KMS-11 (cell line): ENCODE results near the gene SCNN1B.
"Not testable (repeated sequence)": the region's sequence is repeated elsewhere in the genome, so short reads cannot be mapped to it uniquely, and the experiment has no call there.

Source experiments
- H2AFZ ChIP-seq: fragments of 200-600 bp; sonication (generic); 2 replicates; pipeline ENCODE4 v1.6.1; 2016; ENCODE audit warnings: antibody characterized with exemption, mixed run types, low read depth
- H3K27ac ChIP-seq: fragments of 200-600 bp; sonication (generic); 2 replicates; pipeline ENCODE4 v1.6.1; 2016; ENCODE audit warnings: mild to moderate bottlenecking, mixed run types
- H3K27me3 ChIP-seq: fragments of 200-600 bp; sonication (generic); 2 replicates; pipeline ENCODE4 v1.6.1; 2017; ENCODE audit warnings: mild to moderate bottlenecking, low read depth, mixed run types, moderate library complexity; ENCODE audit not compliant: insufficient read depth
- H3K36me3 ChIP-seq: fragments of 200-600 bp; sonication (generic); 2 replicates; pipeline ENCODE4 v1.6.1; 2017; ENCODE audit warnings: mild to moderate bottlenecking, mixed run types; ENCODE audit not compliant: insufficient read depth
- H3K4me1 ChIP-seq: fragments of 200-600 bp; sonication (generic); 2 replicates; pipeline ENCODE4 v1.6.1; 2016; ENCODE audit warnings: mild to moderate bottlenecking, low read depth, mixed run types; ENCODE audit not compliant: poor library complexity, severe bottlenecking
- H3K4me2 ChIP-seq: fragments of 200-600 bp; sonication (generic); 2 replicates; pipeline ENCODE4 v1.7.0; 2016; ENCODE audit warnings: mild to moderate bottlenecking, mixed run types
- H3K4me3 ChIP-seq: fragments of 200-600 bp; sonication (generic); IDR thresholded peaks from 2 replicates; pipeline ENCODE4 v1.6.1; 2017; ENCODE audit warnings: low read depth, low read length, mixed read lengths; ENCODE audit not compliant: insufficient read depth
- H3K79me2 ChIP-seq: fragments of 200-600 bp; sonication (generic); 2 replicates; pipeline ENCODE4 v1.6.1; 2016; ENCODE audit warnings: low read depth, mixed run types; ENCODE audit not compliant: insufficient read depth
- H3K9ac ChIP-seq: fragments of 200-600 bp; sonication (generic); 2 replicates; pipeline ENCODE4 v1.6.1; 2016; ENCODE audit warnings: mild to moderate bottlenecking, mixed run types
- H4K20me1 ChIP-seq: fragments of 200-600 bp; sonication (generic); 2 replicates; pipeline ENCODE4 v1.6.1; 2016; ENCODE audit warnings: mild to moderate bottlenecking, mixed run types; ENCODE audit not compliant: insufficient read depth
- TF ChIP-seq, protein P1 (sequence below): fragments of 200-600 bp; sonication (generic); conservative IDR thresholded peaks from 2 replicates; pipeline ENCODE4 v1.6.1; 2017; ENCODE audit warnings: low read depth, mild to moderate bottlenecking, antibody characterized with exemption, low read length, moderate library complexity, mixed read lengths

SCNN1B gene

DNA sequence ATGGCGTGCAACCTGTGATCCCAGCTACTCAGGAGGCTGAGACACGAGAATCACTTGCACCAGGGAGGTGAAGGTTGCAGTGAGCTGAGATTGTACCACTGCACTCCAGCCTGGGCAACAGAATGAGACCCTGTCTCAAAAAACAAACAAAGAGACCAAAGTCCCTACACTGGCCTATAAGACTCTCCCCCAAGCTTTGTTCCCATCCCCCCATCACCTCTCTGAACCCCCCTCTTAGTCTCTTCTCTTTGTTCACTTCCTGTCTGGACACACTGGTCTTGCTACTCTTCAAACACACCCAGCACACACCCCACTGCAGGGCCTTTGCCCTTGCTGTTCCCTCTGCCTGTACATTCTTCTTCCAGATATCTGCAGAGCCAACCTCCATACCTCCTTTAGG, 7.8 kb upstream of the SCNN1B start:
- Histone ChIP-seq H3K27me3 (no peaks in the 10 kb centered on the region), H3K36me3 (no peaks in the 10 kb centered on the region), H4K20me1 (no peaks in the 10 kb centered on the region), H3K79me2 (no peaks in the 10 kb centered on the region), H2AFZ (no peak overlapping the region), H3K4me2 (no peak overlapping the region), H3K4me3 (no peak overlapping the region), H3K27ac (no peak overlapping the region), H3K4me1 (peaks cover 45% of the 10 kb centered on the region), H3K9ac (no peak overlapping the region)
- TF ChIP-seq, protein P1, sequence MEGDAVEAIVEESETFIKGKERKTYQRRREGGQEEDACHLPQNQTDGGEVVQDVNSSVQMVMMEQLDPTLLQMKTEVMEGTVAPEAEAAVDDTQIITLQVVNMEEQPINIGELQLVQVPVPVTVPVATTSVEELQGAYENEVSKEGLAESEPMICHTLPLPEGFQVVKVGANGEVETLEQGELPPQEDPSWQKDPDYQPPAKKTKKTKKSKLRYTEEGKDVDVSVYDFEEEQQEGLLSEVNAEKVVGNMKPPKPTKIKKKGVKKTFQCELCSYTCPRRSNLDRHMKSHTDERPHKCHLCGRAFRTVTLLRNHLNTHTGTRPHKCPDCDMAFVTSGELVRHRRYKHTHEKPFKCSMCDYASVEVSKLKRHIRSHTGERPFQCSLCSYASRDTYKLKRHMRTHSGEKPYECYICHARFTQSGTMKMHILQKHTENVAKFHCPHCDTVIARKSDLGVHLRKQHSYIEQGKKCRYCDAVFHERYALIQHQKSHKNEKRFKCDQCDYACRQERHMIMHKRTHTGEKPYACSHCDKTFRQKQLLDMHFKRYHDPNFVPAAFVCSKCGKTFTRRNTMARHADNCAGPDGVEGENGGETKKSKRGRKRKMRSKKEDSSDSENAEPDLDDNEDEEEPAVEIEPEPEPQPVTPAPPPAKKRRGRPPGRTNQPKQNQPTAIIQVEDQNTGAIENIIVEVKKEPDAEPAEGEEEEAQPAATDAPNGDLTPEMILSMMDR: no peak

DNA sequence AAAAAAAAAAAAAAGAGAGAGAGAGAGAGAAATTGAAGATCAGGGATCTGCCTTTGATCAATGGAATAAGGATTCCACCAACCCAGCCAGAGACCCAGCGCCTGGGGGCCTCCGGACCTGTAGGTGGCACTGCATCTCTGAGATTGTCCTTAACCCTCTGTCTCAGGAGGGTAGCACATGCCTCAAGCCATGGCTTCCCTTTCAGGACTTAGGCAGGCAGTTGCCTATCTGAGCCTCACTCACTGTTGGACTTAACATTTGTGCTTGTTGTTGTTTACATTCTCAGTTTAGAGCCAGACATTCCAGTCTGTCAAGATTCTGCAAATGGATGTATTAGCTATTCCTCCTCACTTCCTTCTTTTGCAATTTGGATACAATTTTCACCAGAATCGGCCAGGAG, 5.1 kb upstream of the SCNN1B start:
- Histone ChIP-seq H3K27ac (no peak overlapping the region), H4K20me1 (no peaks in the 10 kb centered on the region), H3K9ac (no peak overlapping the region), H3K36me3 (no peaks in the 10 kb centered on the region), H3K4me2 (peak overlapping the region; percentile 36; the same call in 1 of the 2 replicates), H3K79me2 (no peaks in the 10 kb centered on the region), H3K4me3 (no peak overlapping the region), H2AFZ (peak overlapping the region; percentile 72), H3K4me1 (peaks cover 32% of the 10 kb centered on the region), H3K27me3 (no peaks in the 10 kb centered on the region; the same call in 1 of the 2 replicates)
- TF ChIP-seq, protein P1: peak; percentile 70

DNA sequence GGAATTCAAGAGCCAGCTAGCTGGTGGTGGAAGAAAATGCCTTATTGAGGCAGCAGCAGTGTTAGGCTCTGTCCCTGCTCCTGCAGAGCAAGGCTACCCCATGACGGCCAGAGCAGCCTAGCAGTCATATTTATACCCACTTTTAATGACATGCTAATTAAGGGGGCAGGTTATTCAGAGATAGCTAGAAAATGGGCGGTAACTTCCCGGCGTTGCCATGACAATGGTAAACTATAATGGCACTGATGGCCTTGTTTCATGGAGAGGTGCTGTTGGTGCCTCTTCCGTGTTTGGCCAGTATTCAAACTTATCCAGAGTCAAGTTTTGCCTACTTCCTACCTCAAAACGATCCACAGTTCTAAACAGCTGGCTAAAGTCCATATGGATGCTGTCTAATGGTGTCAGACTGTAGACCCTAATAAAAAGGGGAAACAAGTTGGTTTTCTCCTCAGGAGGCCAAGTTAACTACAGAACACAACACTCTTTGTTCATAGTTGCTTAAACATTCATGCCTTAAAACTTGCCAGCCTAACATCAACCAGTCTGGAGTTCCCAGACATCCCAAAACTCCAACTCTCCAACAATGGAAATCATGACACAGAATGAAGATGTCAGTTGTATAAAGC, 3.7 kb upstream of the SCNN1B start:
- Histone ChIP-seq H2AFZ (no peak overlapping the region), H3K36me3 (no peaks in the 10 kb centered on the region), H3K4me2 (no peak overlapping the region), H3K4me3 (no peak overlapping the region), H3K4me1 (peaks cover 25% of the 10 kb centered on the region), H3K27ac (no peak overlapping the region), H3K27me3 (no peaks in the 10 kb centered on the region; the same call in 1 of the 2 replicates), H3K9ac (no peak overlapping the region), H3K79me2 (no peaks in the 10 kb centered on the region), H4K20me1 (no peaks in the 10 kb centered on the region)
- TF ChIP-seq, protein P1: no peak

DNA sequence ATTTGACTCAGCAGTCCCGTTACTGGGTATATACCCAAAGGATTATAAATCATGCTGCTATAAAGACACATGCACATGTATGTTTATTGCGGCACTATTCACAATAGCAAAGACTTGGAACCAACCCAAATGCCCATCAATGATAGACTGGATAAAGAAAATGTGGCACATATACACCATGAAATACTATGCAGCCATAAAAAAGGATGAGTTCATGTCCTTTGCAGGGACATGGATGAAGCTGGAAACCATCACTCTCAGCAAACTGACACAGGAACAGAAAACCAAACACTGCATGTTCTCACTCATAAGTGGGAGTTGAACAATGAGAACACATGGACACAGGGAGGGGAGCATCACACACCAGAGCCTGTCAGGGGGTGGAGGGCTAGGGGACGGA, 2.3 kb upstream of the SCNN1B start:
- not testable (repeated sequence) for H3K4me2 ChIP-seq, H3K9ac ChIP-seq, H4K20me1 ChIP-seq, H3K36me3 ChIP-seq, H3K79me2 ChIP-seq, H2AFZ ChIP-seq, H3K4me3 ChIP-seq, H3K27me3 ChIP-seq, H3K27ac ChIP-seq
- H3K4me1 ChIP-seq: peaks cover 35% of the 10 kb centered on the region

DNA sequence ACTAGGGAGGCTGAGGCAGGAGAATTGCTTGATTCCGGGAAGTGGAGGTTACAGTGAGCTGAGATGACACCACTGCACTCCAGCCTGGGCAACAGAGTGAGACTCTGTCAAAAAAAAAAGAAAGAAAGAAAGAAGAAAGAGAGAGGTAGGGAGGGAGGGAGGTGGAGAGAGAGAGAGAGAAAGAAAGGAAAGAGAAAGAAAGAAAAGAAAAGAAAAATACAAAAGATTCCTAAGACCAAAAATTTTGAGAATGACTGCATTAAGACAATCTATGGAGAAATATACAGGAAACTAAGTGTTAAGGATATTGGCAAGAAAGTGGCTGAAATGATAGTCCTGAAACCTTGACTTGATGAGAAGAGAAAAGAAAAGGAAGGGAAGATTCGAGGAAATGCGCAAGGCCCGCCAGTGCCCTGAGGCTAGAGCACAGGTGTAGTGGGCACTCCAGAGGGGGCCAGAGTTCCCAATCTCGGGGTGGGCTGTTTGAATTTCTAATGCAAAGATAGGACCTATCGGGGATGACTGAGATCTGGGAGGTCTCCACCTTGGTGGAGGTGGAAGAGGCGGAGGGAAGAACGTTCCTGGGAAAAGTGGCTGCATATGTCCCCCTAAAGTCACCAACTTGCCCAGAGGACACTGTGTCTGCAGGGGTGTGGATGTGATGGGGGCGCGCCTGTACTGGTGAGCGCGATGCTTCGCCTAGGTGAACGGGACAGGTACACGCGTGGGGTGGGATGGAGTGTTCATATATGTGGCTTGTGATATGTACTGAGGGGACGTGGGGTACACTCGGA, 654 bp upstream of the SCNN1B start:
- Histone ChIP-seq H2AFZ (peak overlapping the region; percentile 78), H3K4me2 (peak overlapping the region; percentile 77), H4K20me1 (no peaks in the 10 kb centered on the region), H3K4me3 (no peak overlapping the region), H3K9ac (peak overlapping the region; percentile 39; the same call in 1 of the 2 replicates), H3K27ac (no peak overlapping the region), H3K4me1 (peaks cover 35% of the 10 kb centered on the region), H3K36me3 (no peaks in the 10 kb centered on the region), H3K79me2 (no peaks in the 10 kb centered on the region), H3K27me3 (no peaks in the 10 kb centered on the region; the same call in 1 of the 2 replicates)
- TF ChIP-seq, protein P1: no peak
